ENCODE results near the gene OAF.

DNA sequence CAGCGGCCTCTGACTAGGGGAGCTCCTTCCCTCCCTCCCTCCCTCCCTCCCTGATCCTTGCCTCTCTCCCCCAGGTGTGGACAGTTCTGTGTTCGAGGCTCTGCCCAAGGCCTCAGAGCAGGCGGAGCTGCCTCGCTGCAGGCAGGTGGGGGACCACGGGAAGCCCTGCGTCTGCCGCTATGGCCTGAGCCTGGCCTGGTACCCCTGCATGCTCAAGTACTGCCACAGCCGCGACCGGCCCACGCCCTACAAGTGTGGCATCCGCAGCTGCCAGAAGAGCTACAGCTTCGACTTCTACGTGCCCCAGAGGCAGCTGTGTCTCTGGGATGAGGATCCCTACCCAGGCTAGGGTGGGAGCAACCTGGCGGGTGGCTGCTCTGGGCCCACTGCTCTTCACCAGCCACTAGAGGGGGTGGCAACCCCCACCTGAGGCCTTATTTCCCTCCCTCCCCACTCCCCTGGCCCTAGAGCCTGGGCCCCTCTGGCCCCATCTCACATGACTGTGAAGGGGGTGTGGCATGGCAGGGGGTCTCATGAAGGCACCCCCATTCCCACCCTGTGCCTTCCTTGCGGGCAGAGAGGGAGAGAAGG, 18.1 kb downstream of the OAF start:
- TF ChIP-seq, protein P1, sequence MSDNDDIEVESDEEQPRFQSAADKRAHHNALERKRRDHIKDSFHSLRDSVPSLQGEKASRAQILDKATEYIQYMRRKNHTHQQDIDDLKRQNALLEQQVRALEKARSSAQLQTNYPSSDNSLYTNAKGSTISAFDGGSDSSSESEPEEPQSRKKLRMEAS (IDR thresholded peaks at IDR 0.05), result no peak
- TF ChIP-seq, protein P2, sequence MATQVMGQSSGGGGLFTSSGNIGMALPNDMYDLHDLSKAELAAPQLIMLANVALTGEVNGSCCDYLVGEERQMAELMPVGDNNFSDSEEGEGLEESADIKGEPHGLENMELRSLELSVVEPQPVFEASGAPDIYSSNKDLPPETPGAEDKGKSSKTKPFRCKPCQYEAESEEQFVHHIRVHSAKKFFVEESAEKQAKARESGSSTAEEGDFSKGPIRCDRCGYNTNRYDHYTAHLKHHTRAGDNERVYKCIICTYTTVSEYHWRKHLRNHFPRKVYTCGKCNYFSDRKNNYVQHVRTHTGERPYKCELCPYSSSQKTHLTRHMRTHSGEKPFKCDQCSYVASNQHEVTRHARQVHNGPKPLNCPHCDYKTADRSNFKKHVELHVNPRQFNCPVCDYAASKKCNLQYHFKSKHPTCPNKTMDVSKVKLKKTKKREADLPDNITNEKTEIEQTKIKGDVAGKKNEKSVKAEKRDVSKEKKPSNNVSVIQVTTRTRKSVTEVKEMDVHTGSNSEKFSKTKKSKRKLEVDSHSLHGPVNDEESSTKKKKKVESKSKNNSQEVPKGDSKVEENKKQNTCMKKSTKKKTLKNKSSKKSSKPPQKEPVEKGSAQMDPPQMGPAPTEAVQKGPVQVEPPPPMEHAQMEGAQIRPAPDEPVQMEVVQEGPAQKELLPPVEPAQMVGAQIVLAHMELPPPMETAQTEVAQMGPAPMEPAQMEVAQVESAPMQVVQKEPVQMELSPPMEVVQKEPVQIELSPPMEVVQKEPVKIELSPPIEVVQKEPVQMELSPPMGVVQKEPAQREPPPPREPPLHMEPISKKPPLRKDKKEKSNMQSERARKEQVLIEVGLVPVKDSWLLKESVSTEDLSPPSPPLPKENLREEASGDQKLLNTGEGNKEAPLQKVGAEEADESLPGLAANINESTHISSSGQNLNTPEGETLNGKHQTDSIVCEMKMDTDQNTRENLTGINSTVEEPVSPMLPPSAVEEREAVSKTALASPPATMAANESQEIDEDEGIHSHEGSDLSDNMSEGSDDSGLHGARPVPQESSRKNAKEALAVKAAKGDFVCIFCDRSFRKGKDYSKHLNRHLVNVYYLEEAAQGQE (IDR thresholded peaks at IDR 0.05), result no peak
- TF ChIP-seq RAD21 (IDR thresholded peaks at IDR 0.05) (no peak), NR2F2 (IDR thresholded peaks at IDR 0.05) (no peak), EGR1 (IDR thresholded peaks at IDR 0.05; ENCODE audit: low read depth in 2 of 2) (no peak), JUND (IDR thresholded peaks at IDR 0.05) (no peak), TAF1 (conservative IDR thresholded peaks at IDR 0.05) (no peak), YY1 (IDR thresholded peaks at IDR 0.05) (no peak), SP1 (IDR thresholded peaks at IDR 0.05) (no peak), HNF4A (conservative IDR thresholded peaks at IDR 0.05) (no peak), GABPA (IDR thresholded peaks at IDR 0.05 in 1 of 2, conservative IDR thresholded peaks at IDR 0.05 in 1 of 2) (no peak)
- TF ChIP-seq, protein P3, sequence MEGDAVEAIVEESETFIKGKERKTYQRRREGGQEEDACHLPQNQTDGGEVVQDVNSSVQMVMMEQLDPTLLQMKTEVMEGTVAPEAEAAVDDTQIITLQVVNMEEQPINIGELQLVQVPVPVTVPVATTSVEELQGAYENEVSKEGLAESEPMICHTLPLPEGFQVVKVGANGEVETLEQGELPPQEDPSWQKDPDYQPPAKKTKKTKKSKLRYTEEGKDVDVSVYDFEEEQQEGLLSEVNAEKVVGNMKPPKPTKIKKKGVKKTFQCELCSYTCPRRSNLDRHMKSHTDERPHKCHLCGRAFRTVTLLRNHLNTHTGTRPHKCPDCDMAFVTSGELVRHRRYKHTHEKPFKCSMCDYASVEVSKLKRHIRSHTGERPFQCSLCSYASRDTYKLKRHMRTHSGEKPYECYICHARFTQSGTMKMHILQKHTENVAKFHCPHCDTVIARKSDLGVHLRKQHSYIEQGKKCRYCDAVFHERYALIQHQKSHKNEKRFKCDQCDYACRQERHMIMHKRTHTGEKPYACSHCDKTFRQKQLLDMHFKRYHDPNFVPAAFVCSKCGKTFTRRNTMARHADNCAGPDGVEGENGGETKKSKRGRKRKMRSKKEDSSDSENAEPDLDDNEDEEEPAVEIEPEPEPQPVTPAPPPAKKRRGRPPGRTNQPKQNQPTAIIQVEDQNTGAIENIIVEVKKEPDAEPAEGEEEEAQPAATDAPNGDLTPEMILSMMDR (IDR thresholded peaks at IDR 0.05; ENCODE audit: low read depth, low read length, missing input control), result no peak
- TF ChIP-seq, protein P4, sequence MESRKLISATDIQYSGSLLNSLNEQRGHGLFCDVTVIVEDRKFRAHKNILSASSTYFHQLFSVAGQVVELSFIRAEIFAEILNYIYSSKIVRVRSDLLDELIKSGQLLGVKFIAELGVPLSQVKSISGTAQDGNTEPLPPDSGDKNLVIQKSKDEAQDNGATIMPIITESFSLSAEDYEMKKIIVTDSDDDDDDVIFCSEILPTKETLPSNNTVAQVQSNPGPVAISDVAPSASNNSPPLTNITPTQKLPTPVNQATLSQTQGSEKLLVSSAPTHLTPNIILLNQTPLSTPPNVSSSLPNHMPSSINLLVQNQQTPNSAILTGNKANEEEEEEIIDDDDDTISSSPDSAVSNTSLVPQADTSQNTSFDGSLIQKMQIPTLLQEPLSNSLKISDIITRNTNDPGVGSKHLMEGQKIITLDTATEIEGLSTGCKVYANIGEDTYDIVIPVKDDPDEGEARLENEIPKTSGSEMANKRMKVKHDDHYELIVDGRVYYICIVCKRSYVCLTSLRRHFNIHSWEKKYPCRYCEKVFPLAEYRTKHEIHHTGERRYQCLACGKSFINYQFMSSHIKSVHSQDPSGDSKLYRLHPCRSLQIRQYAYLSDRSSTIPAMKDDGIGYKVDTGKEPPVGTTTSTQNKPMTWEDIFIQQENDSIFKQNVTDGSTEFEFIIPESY (IDR thresholded peaks at IDR 0.05), result no peak
- TF ChIP-seq, protein P5, sequence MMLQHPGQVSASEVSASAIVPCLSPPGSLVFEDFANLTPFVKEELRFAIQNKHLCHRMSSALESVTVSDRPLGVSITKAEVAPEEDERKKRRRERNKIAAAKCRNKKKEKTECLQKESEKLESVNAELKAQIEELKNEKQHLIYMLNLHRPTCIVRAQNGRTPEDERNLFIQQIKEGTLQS (IDR thresholded peaks at IDR 0.05), result no peak
